Right cardiac atrium (tissue), 5 donors: ENCODE measurements around the gene OR56A4. TPM values are rescaled to one million over a fixed set of nuclear protein-coding genes. Genes with fewer than 3 reads are reported as not detected.

ENCODE experiments used
- ATAC-seq, 2 donors: fragments of 200-7000 bp; cut with Tn5 transposase; one replicate each; pipeline versions ENCODE4 v1.8.0 to v1.9.1; 2020; ENCODE audit warnings: moderate library complexity in 2 of 2, mild to moderate bottlenecking in 1 of 2
- DNase-seq, 3 donors: peaks; one replicate each; pipeline ENCODE4 v3.0.0-alpha.2; 2020
- H3K27ac ChIP-seq: one replicate; pipeline ENCODE4 v1.5.1; 2013; ENCODE audit warnings: mild to moderate bottlenecking, low read length, control low read depth, moderate library complexity
- H3K27me3 ChIP-seq: one replicate; pipeline ENCODE4 v1.6.1; 2013; ENCODE audit not compliant: control insufficient read depth, insufficient read depth
- H3K4me1 ChIP-seq: one replicate; pipeline ENCODE4 v1.6.1; 2013; ENCODE audit warnings: low read length; ENCODE audit not compliant: control insufficient read depth, insufficient read depth
- H3K4me3 ChIP-seq: one replicate; pipeline ENCODE4 v1.5.1; 2013; ENCODE audit warnings: low read length, control low read depth
- H3K9me3 ChIP-seq: one replicate; pipeline ENCODE4 v1.6.1; 2013; ENCODE audit warnings: low read length; ENCODE audit not compliant: control insufficient read depth
- WGBS: extraction: QIAGEN DNeasy Blood & Tissue Kit; methylation state at CpG from one replicate; pipeline ENCODE4 v1.1.7; 2013; 5-methylcytosine and 5-hydroxymethylcytosine counted together
- intact Hi-C, 4 donors: fragments of 100-400 bp; cut with DNase I; formaldehyde crosslinking; loops; one replicate each; pipeline versions ENCODE4 v1.11.0 to v1.14.0; 2022 to 2023
- long read RNA-seq, 4 donors: library from polyadenylated mRNA; unstranded; transcript quantifications; one replicate each; pipeline ENCODE4 v2.0.0, GENCODE V29; 2020 to 2021
- polyA plus RNA-seq: library from polyadenylated mRNA; stranded (reverse); fragments of 200-250 nt; gene quantifications from one replicate; pipeline ENCODE4 v1.2.3, GENCODE V29; 2013
- total RNA-seq, 4 donors: library from RNA; stranded (reverse); fragmentation: NEBNext Ultra II Directional; extraction: Animal tissue kit (Norgen Biotek cat#: 25700); gene quantifications; one replicate each; pipeline ENCODE4 v1.2.1, GENCODE V29; 2021
- donor health status: healthy with polysubstance abuse.
- donor health status: DM: no; HTN: yes; CAD: no.
- donor health status: DM: no; HTN: no; CAD: no.
- donor health status: DM: no; HTN: yes; CAD: no; lungs with severe emphysema.
- donor health status: DM: yes; HTN: yes; CAD: no.

The OR56A4 gene, protein sequence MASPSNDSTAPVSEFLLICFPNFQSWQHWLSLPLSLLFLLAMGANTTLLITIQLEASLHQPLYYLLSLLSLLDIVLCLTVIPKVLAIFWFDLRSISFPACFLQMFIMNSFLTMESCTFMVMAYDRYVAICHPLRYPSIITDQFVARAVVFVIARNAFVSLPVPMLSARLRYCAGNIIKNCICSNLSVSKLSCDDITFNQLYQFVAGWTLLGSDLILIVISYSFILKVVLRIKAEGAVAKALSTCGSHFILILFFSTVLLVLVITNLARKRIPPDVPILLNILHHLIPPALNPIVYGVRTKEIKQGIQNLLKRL
- total RNA-seq, result not detected
- polyA plus RNA-seq, result not detected
- long read RNA-seq, donor 1, result 0 reads
- long read RNA-seq, donor 2, result 0 reads
- long read RNA-seq, donor 3, result 0 reads
- long read RNA-seq, donor 4, result 0 reads

- intact Hi-C loops, result no loop called here
- no peak within 1 kb of the TSS for H3K4me3 ChIP-seq
- peaks cover 3% of the 10 kb centered on the region for H3K27me3 ChIP-seq
- no peak for DNase-seq
- ATAC-seq, result no peak
- H3K9me3 ChIP-seq, result no peaks in the 10 kb centered on the region
- no peaks in the 10 kb centered on the region for H3K4me1 ChIP-seq
- no peak within 1 kb of the TSS for H3K27ac ChIP-seq
These were observed at the start of gene OR56A4 for GRCh38 chr11:6006846-6007245. TSS of gene OR56A4 (minus strand) at chr11:6006946. CDS start at chr11:6002992, 3,954 bp downstream.

- Histone ChIP-seq H3K4me1 (no peaks in the 10 kb centered on the region), H3K27ac (no peak overlapping the region), H3K27me3 (no peaks in the 10 kb centered on the region), H3K4me3 (no peak overlapping the region), H3K9me3 (no peaks in the 10 kb centered on the region)
- ATAC-seq (no peak), DNase-seq (no peak)
- intact Hi-C loops, result no loop called here
These were observed 48.8 kb upstream of the OR56A4 start for GRCh38 chr11:6055569-6055968.

- intact Hi-C loops, result no loop called here
- Histone ChIP-seq H3K4me1 (no peaks in the 10 kb centered on the region), H3K27me3 (no peaks in the 10 kb centered on the region), H3K27ac (no peak overlapping the region), H3K9me3 (no peaks in the 10 kb centered on the region), H3K4me3 (no peak overlapping the region)
- DNase-seq, result no peak
- 72% methylated on average over 3 of the region's 3 CpGs for WGBS
- no peak for ATAC-seq
These were observed 45.6 kb upstream of the OR56A4 start for GRCh38 chr11:6052374-6052773.

GRCh38 chr11:6040874-6041273 lies 34.1 kb upstream of the OR56A4 start:
- Histone ChIP-seq H3K27ac (no peak overlapping the region), H3K9me3 (no peaks in the 10 kb centered on the region), H3K27me3 (no peaks in the 10 kb centered on the region), H3K4me1 (no peaks in the 10 kb centered on the region), H3K4me3 (no peak overlapping the region)
- WGBS, result 26% methylated on average over 4 of the region's 4 CpGs
- intact Hi-C loops, result no loop called here
- DNase-seq (no peak), ATAC-seq (peak; percentile 68 to 86)

- no peak within 1 kb of the TSS for H3K4me3 ChIP-seq
- H3K4me1 ChIP-seq, result no peaks in the 10 kb centered on the region
- no peaks in the 10 kb centered on the region for H3K9me3 ChIP-seq
- intact Hi-C loops, result no loop called here
- DNase-seq (no peak), ATAC-seq (no peak)
- no peaks in the 10 kb centered on the region for H3K27me3 ChIP-seq
- WGBS, result 88% methylated on average over 1 of the region's 1 CpG
- H3K27ac ChIP-seq, result no peak within 1 kb of the TSS
These were observed 24.1 kb upstream of the OR56A4 start, which contains the start of gene OR56A1 for GRCh38 chr11:6030708-6031405. TSS of gene OR56A1 (minus strand) at chr11:6030758. CDS start at chr11:6027692, 3,066 bp downstream.

DNA sequence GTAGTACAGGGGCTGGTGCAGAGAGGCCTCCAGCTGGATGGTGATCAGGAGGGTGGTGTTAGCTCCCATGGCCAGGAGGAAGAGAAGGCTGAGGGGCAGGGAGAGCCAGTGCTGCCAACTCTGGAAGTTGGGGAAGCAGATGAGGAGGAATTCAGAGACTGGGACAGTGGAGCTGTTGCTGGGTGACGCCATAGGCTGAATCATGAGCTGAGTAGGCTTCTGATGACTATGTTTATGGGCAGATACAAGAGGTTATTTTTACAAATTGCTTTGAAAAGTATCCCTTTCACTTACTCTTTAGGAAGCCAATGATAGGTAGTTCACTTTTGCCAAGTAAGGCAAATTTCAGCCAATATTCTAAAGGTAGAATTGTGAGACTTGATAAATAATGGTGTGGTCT lies 20.8 kb upstream of the OR56A4 start:
- Histone ChIP-seq H3K4me1 (no peaks in the 10 kb centered on the region), H3K4me3 (no peak overlapping the region), H3K9me3 (no peaks in the 10 kb centered on the region), H3K27ac (no peak overlapping the region), H3K27me3 (no peaks in the 10 kb centered on the region)
- intact Hi-C loops, result loop anchor here in 3 of 4 donors (5.0 to 10.0 kb wide), 3 partner anchors 287 to 327 kb away; no protein-coding TSS in a partner anchor
- ATAC-seq, result no peak
- no peak for DNase-seq
- WGBS, result 89% methylated on average over 1 of the region's 1 CpG

DNA sequence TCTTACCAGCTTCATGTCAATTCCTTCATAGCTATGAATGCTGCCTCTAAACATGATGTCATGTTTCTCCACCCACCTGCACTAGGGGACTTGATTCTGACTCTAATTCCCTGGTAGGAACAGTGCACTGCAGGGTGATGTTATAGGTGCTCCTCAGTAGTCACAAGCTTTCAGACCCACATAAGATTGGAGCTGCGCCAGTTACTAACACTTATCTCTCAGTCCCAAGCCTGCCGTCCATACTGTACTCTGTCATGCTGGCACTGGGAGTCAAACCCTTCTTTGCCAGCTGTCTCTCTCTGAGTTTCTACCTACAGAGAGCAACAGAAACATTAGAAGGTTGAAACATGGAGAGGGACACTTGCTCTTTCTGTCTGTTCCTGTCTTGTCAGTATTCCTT lies 18.3 kb upstream of the OR56A4 start:
- Histone ChIP-seq H3K4me3 (no peak overlapping the region), H3K9me3 (no peaks in the 10 kb centered on the region), H3K4me1 (no peaks in the 10 kb centered on the region), H3K27ac (no peak overlapping the region), H3K27me3 (no peaks in the 10 kb centered on the region)
- no peak for ATAC-seq
- intact Hi-C loops, result loop anchor here in 3 of 4 donors (5.0 to 10.0 kb wide), 3 partner anchors 290 to 330 kb away; no protein-coding TSS in a partner anchor
- DNase-seq, result no peak
- WGBS, result 54% methylated on average over 2 of the region's 2 CpGs

- no peaks in the 10 kb centered on the region for H3K4me1 ChIP-seq
- intact Hi-C loops, result loop anchor here in 3 of 4 donors (2.0 to 10.0 kb wide), 4 partner anchors 292 to 339 kb away; no protein-coding TSS in a partner anchor
- no peak for DNase-seq
- no peaks in the 10 kb centered on the region for H3K27me3 ChIP-seq
- H3K9me3 ChIP-seq, result no peaks in the 10 kb centered on the region
- 0% methylated on average over 4 of the region's 4 CpGs for WGBS
- no peak overlapping the region for H3K27ac ChIP-seq
- ATAC-seq, result peak; percentile 74 to 78
- H3K4me3 ChIP-seq, result no peak overlapping the region
These were observed 16.2 kb upstream of the OR56A4 start for GRCh38 chr11:6022956-6023355.

- H3K27ac ChIP-seq, result no peak overlapping the region
- ATAC-seq (no peak), DNase-seq (no peak)
- WGBS, result 69% methylated on average over 3 of the region's 3 CpGs
- no peak overlapping the region for H3K4me3 ChIP-seq
- H3K9me3 ChIP-seq, result no peaks in the 10 kb centered on the region
- H3K27me3 ChIP-seq, result no peaks in the 10 kb centered on the region
- no peaks in the 10 kb centered on the region for H3K4me1 ChIP-seq
- intact Hi-C loops, result no loop called here
These were observed 6.3 kb upstream of the OR56A4 start for GRCh38 chr11:6013042-6013441.

DNA sequence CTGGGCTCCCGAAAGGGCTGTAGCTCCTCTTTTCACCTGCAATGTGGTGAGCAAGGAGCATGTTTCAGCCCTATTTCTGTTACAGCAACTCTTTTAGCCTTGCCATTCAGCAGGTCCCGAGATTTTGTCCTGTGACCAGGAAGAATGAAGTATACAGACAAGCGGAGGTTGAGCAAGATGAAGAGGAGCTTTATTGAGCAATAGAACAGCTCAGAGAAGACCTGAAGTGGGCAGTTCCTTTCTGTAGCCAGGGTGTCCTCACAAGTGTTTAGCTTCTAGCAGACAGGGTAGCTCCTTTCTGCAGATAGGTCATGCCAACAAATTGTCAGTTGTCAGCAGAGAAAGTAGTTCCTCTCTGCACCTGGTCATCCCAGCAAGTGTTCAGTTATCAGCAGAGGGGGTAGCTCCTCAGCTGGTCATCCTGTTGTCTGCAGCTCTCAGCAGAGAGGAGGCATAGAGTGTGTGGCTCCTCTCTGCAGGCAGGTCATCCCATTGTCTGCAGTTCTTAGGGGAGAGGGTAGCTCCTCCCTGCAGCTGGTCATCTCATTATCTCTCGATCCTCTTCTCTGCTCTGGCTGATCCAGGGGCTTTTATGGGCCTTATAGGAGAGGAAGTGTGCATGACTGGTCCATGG lies 5.4 kb upstream of the OR56A4 start:
- 73% methylated on average over 4 of the region's 4 CpGs for WGBS
- ATAC-seq, result no peak
- H3K4me3 ChIP-seq, result no peak overlapping the region

DNA sequence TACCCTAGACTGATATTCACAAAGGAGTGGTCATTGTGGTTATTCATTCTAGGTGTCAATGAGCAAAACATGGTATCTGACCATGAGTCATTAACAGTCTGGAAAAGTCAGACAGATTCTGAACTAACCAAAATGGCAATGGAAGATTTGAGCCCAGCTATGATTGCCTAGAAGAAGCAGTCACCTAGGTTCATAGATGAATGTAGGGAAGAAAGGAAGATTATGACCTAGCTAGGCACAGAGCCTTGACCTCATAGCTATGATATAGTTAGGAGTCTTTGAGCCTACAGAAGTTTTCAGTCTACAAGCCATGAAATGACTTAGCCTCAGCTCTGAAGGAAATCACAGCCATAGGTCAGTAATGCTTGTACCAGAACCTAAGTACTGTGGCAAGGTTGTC lies 351 bp downstream of the OR56A4 start:
- Histone ChIP-seq H3K27me3 (peaks cover 3% of the 10 kb centered on the region), H3K4me1 (no peaks in the 10 kb centered on the region), H3K9me3 (no peaks in the 10 kb centered on the region), H3K4me3 (no peak overlapping the region), H3K27ac (no peak overlapping the region)
- intact Hi-C loops, result no loop called here
- DNase-seq (no peak), ATAC-seq (no peak)

More for the DNA sequence above, 5.4 kb upstream of the OR56A4 start:
- intact Hi-C loops, result no loop called here
- H3K27ac ChIP-seq, result no peak overlapping the region
- no peaks in the 10 kb centered on the region for H3K9me3 ChIP-seq
- no peak for DNase-seq
- H3K4me1 ChIP-seq, result no peaks in the 10 kb centered on the region
- H3K27me3 ChIP-seq, result peaks cover 3% of the 10 kb centered on the region
